HG03457 (cell line): ENCODE measurements around the gene CASQ2.

ENCODE experiments used
- ATAC-seq: cut with Tn5 transposase; IDR thresholded peaks from one replicate; pipeline ENCODE4 v1.9.1; 2021; ENCODE audit warnings: moderate number of reproducible peaks; ENCODE audit not compliant: unreplicated experiment

CASQ2 gene

GRCh38 chr1:115668579-115668978, 99.9 kb downstream of the CASQ2 start:
- no peak for ATAC-seq

DNA sequence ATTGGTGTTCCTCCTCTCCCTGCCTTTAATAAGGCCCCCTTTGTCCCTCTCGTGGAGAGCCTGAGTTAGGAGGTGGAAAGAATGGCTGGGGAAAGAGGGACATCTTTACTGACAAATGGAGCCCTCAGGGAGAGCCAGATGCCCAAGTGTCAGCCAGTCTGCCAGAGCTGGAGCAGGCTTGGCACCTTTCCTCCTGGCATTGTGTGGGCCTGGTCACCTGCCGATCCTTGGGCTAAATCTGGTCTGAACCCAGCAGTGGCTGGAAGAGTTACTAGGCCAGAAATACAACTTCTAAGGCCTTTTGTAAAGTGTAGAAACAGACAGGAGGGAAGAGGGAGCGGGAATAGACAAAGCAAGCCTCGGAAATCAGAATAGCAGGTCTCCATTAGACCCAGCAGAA, 101.8 kb downstream of the CASQ2 start:
- ATAC-seq = no peak

DNA sequence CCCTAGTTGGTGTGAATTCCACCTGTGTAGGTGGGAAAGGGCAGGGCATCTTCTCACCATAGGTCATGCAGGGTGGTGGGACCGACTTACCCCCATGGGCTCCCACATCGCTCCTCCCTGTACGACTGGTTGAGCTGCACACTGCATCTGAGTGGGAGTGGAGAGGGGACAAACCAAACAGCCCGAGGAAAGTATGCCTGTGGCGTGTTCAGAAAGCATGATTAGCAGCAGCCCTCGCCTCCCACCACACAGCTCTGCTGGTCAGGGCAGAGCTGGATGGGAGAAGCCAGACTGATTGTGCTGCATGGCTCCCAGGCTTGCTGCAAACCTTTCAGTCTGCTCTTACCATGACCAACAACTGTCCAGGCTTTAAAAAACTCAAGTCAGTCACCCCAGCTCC, 102.3 kb downstream of the CASQ2 start:
- no peak for ATAC-seq

DNA sequence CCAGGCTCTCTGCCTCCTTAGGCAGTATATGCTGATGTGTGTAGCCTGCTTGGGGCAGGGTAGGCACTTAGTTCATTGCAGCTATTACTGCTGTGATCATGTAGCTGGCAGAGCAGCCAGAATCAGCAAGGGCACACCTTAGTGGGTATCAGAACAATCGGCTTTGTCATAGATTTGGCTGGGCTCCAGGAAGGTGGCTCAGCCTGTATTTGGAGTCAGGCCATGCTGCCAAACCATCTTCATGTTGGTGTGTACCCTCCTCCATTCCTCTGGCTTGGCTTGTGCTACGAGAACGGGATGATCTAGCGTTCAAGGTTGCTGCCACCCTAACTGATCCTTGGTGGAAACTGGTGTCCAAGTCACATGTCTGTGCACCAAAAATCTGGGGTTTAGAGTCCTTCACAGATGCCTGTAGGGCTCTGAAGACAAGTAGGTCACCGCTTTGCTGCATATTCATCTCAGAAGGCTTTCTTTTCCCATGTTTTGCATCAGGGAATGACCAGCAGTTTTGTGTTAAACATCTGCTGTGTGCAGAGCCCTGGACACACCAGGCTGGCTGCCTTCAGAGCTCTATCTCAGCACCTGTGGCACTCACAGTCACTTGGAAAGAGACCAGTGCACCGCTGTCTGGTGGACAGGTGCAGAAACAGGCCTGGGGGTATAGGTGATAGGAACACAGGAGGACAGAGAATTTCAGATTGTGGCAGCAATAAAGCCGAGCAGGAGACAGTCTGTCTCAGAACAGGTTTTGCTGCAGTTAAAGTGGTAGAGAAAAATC, 103.0 kb downstream of the CASQ2 start:
- no peak for ATAC-seq

GRCh38 chr1:115661157-115661556, 107.4 kb downstream of the CASQ2 start:
- no peak for ATAC-seq

- no peak for ATAC-seq
Observed at GRCh38 chr1:115660151-115660550, 108.4 kb downstream of the CASQ2 start.

DNA sequence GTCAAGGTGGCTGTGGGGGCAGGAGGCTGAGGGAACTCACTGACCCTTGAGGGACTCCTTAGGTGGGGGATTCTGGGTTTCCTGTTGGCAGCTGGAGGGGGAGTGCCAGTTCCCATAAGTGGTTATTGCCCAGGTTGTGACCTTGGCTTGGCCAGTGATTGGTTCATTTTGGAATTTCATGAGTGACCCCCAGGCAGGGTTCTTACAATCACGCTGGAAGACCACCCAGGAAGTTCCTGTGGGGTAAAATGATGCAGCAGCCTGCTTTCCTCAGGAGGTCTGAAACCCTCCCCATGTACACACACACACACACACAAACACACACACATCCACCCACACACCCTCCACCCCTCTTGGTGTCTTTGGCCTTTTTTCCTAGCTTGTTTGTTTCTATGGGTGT, 109.9 kb downstream of the CASQ2 start:
- ATAC-seq = no peak

- ATAC-seq = no peak
Observed at GRCh38 chr1:115656461-115657077, 111.9 kb downstream of the CASQ2 start.

DNA sequence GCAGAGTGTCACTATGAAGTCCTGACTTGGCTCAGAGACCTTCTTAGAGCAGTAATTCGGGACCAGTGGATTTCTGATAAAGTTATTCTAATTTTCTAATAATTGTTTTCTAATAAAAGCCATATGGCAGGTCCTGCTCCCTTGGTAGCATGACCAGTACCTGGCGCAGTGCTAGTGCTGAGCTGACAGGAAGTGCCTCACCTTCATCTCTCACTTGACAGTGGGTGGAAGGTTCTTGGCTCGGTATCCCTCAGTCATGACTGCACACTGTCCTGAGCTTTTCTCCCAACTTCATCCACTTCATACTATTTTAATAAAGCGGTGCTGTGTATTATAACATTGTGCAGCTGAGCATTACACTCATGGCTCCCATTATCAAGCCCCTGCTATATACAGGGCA, 112.6 kb downstream of the CASQ2 start:
- ATAC-seq = no peak

- ATAC-seq = no peak
Observed at GRCh38 chr1:115655306-115655663, 113.2 kb downstream of the CASQ2 start.

GRCh38 chr1:115654663-115655305, 113.7 kb downstream of the CASQ2 start:
- ATAC-seq = no peak

DNA sequence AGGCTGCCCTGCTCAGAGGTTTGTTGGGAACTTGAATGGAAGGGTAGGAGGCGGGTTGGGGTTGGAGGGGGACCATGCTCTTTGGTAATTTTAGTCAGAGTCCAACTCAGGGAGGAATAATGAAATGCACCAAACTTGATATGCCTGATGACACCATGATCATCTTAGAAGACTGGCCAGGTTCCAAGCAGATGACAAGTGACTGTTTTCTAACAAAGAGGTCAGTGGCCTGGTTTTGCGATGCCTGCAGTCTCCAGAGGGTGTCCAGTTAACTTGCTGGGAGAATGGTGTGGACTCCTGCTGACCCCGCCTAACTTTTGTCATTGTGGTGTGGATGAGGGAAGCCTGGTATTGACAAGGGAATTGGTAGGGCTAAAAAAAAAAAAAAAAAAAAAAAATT, 114.4 kb downstream of the CASQ2 start:
- ATAC-seq = no peak

- no peak for ATAC-seq
Observed at GRCh38 chr1:115652236-115652788, 116.2 kb downstream of the CASQ2 start.

GRCh38 chr1:115651391-115651790, 117.1 kb downstream of the CASQ2 start:
- ATAC-seq = no peak

DNA sequence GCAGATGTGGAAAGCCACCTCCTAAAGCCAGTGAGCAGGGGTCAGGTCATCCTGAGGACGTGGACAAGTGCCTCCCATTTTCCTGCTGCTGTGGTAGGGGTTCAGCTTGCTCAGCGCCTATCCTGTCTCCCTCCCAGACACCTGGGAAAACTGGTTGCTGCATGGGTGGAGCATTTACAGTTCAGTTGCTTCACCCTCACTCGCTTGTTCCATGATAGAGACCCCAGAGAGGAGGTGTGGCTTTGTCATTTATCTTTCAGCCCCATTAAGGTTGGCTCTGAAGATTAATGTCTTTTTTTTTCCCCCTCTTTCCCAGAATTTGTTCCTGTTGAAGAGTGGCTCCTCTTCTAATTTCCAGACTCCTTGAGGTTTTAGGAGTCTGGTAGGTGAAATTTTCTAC, 117.6 kb downstream of the CASQ2 start:
- no peak for ATAC-seq
